Panc1 (cell line): ENCODE results near the gene DBH.

Experiments used
- CTCF ChIP-seq: fragments of 450-650 bp; IDR thresholded peaks from 2 replicates; pipeline ENCODE4 v1.5.1; 2017; ENCODE audit warnings: mild to moderate bottlenecking
- POLR2AphosphoS5 ChIP-seq: IDR thresholded peaks from 2 replicates; pipeline ENCODE4 v1.6.1; 2012; ENCODE audit warnings: mild to moderate bottlenecking, low read depth, low read length, moderate library complexity
- REST ChIP-seq, 2 experiments: IDR thresholded peaks; 2 replicates each; pipeline ENCODE4 v1.6.1; 2011 to 2012; ENCODE audit warnings: low read depth in 2 of 2, control low read depth in 1 of 2, low read length in 1 of 2, mild to moderate bottlenecking in 1 of 2, moderate library complexity in 1 of 2; ENCODE audit not compliant: insufficient read depth in 1 of 2
- SIN3A ChIP-seq: IDR thresholded peaks from 2 replicates; pipeline ENCODE4 v1.6.1; 2012; ENCODE audit warnings: low read depth, mild to moderate bottlenecking, low read length, moderate library complexity, borderline replicate concordance; ENCODE audit not compliant: insufficient read depth

- TF ChIP-seq CTCF (no peak), REST (IDR thresholded peaks at IDR 0.05; ENCODE audit: insufficient read depth in 1 of 2, low read depth in 2 of 2, low read length in 1 of 2) (no peak), POLR2AphosphoS5 (no peak), SIN3A (no peak)
These were observed 7.2 kb downstream of the DBH start for GRCh38 chr9:133643362-133643755.
